HK-2 (cell line): ENCODE results near the gene USF1.
"Not testable (repeated sequence)": the region's sequence is repeated elsewhere in the genome, so short reads cannot be mapped to it uniquely, and the experiment has no call there.

Source experiments
- DNase-seq: peaks from one replicate; pipeline ENCODE4 v3.0.0-alpha.2; 2018; ENCODE audit not compliant: unreplicated experiment

Gene USF1

DNA sequence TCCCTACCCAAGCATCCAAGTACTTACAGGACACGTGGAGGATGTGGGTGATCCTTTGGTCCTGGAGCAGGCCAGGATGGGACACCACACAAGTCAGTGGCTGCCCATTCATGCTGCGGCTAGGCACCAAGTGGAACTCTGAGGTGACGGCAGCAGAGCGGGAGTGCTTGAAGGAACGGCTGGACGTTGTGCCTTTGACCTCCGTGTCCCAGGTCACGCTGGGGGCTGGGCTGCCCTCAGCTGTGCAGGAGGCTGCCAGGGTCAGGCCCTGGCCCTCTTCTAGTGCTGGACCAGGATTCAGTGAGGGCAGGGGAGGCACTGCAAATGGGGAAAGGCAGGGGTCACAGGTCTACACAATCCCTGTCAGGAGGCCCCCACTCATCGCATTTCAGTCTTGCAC is 31.6 kb upstream of the USF1 start:
- DNase-seq, result no peak

DNA sequence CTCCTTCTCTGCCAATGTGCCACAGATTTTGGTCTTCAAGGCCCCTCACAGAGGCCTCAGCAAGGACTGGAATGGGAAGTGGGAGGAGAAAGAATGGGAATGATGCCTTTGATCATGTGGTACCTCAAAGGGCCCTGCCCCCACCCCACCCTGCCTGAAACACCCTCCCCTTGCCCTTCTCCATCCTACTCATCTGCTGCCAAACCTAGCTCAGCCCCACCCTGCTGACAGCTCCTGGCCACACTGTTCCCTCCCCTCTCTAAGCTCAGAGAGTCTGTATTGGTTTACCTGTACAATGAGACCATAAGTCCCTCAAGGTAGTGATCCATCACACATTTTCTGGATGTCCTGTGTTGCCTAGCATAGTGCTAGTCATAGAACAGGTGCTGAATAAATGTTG is 30.6 kb upstream of the USF1 start:
- no peak for DNase-seq

DNA sequence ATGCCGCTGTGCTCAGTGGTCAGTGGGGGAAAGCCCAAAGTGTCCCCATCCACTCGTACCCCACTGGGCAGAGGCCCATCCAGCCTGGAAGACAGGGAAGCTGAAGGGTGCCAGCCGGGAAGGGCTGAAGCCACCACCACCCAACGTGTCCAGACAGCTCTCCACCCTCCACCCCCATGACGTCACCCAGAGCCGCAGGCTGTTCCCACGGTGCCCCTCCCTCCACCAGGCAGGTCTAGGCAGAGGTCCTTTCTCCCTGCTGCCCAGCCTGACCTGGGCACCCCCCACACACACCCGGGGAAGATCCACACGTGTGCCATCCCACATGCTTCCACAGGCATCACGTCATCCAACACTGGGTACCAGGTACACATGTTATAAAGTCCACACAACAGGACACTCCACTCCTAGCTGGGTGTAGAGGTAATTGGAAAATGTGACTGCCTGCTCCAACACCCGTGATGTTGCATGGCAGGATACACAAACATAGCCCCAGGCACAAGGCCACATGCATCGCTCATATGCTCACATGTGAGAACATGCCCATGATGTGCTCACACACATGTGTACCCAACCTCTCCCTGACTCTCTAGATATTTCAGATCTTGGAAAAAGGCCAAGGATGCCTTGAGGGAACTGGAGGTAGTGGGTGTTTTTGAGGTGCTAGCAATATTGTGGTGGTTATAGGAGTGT is 29.0 kb upstream of the USF1 start:
- DNase-seq, result no peak

DNA sequence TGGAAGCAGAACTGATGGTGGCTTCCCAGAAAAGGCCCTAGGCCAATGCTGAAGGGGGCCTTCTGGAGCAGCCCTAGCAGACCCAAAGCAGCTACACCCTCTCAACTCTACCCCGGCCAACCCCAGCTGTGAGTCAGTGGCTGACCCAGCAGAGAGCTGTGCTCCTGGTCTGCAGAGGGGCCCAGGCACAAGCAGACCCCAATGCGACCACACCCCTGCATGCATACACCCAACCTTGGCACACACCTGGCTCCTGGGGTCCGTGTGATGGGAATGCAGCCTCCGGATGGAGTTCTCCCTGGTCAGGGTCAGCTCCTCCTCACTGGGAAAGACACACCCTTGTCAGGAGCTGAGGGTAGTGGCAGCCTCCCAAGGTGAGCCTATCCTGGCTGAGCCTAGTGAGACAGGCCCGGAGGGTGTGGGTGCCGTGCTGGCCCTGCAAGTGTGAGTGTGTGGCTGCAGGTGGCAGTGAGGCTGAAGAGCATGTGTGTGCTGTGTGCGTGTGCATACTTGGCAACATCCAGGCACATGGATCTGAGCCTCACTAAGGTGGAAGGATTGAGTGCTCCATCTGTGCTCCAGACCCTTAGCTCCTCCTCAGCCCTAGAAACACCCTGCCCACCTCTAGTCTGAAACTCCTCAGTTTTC is 27.8 kb upstream of the USF1 start:
- DNase-seq, result no peak

DNA sequence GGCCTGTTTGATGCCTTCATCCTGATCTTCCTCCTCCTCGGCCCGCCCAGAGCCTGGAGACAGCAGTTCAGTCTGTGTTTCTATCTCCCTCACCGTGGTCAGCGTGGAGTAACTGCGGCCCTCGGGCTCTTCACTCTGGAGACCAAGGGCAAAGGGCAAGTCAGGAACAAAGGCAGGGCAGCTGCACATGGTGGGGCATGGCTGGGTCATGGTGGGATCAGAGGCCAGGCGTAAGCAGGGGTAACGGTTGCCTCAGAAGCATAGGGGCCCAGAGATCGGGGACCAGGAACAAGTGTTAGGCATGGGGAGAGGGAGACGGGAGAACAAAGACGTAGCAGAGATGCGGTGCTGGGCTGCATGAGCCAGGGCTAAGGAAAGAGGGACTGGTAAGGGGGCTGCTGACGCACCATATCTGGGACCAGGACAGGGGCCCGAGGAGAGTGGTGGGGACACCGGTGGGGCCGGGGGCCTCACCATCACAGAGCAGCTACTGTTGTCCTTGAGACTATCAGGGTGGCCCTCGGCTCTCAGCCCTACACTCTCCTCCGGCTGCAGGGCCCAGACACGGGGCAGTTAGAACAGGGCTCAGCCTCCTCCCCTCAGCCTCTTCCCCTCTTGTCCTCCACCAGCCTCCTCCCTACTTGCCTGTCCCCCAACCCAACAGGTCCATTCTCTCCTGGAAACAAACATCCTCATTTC is 27.1 kb upstream of the USF1 start:
- DNase-seq, result no peak

DNA sequence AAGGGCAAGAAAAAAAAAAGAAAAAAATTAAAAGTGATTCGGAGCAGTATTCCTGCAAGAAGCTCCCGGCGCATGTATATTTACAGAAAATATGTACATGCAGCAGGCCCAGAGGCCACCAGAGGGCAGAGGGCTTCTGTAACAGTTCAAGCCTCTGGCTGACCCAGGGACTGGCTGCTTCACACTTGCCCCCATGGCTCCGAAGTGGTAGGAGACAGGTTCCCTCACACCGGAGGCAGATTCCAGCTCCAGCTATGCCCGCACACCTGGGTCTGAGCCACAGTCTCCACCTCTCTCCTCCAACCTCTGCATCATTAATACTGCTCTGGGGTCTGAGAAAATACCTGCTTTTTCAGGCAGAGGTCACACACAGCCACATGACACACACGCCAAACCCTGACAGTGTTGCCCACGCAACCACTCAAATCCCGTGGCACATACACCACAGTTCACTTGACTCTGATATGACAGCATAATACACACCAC is 26.2 kb upstream of the USF1 start:
- DNase-seq, result peak; percentile 34

DNA sequence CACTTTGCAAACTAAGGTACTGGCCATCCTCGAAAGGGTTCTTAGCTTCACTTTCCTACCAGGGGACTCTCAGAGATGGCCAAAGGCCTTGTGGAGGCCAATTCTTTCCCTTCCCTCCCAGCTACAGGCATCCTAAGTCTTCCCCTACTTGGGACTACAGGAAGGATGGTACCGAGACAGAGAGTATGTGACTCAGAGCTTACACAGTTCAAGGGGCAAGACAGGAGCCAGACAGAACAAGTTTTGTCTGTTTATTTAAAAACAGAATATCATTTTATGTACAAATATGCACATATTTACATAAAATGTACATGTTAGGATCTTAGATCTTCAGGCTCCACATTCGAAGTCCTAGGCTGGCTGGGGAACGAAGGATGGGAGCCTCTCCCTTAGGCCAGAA is 25.0 kb upstream of the USF1 start:
- no peak for DNase-seq

DNA sequence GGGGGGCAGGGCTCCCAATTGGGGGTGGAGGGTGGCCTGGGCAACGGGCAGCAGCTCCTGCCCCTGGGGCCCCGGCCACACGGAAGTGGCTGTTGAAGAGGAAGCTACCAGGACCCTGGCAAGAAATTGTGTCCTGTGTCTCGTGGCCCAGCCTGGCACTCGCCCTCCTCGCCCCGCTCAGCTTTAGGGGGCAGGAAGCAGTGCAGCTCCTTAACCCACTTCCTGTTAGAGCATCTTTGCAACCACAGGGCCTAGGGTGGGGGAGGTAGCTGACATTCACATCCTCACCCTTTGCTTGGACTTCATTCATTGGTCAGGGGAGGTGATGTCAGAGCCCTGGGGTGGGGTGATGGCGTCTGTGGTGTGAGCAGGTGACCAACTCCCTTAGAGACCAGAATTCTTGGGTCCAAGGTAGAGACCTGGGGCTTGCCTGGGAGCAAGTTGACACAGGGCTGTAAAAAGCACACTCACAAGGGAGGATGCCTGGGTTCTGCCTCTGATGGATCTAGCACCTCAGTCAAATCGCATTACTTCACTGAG is 24.0 kb upstream of the USF1 start, which contains the start of gene ARHGAP30:
TSS of gene ARHGAP30 (minus strand) at position 161 of the 540 bp plus-strand sequence. CDS start 267 bp downstream, outside the sequence.
- no peak for DNase-seq

DNA sequence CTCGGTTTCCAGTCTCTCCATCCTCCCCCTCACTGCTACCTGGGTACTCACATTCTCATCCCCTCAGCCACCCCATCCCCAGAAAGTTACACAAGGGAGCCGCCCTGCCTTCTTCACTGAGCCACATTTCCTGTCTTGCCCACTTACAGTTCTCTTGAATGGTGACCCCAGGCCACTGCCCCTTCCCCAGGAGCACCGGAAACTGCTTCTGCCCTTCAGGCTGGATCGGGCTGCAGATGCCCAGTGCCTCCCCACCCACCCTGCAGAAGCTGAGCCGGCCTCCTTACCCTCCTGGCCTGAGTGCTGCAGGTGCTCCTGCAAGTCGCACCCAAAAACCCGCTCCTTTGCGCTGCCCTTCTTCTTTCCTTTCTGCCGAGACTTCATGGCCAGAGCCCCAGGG is 23.5 kb upstream of the USF1 start:
- no peak for DNase-seq

DNA sequence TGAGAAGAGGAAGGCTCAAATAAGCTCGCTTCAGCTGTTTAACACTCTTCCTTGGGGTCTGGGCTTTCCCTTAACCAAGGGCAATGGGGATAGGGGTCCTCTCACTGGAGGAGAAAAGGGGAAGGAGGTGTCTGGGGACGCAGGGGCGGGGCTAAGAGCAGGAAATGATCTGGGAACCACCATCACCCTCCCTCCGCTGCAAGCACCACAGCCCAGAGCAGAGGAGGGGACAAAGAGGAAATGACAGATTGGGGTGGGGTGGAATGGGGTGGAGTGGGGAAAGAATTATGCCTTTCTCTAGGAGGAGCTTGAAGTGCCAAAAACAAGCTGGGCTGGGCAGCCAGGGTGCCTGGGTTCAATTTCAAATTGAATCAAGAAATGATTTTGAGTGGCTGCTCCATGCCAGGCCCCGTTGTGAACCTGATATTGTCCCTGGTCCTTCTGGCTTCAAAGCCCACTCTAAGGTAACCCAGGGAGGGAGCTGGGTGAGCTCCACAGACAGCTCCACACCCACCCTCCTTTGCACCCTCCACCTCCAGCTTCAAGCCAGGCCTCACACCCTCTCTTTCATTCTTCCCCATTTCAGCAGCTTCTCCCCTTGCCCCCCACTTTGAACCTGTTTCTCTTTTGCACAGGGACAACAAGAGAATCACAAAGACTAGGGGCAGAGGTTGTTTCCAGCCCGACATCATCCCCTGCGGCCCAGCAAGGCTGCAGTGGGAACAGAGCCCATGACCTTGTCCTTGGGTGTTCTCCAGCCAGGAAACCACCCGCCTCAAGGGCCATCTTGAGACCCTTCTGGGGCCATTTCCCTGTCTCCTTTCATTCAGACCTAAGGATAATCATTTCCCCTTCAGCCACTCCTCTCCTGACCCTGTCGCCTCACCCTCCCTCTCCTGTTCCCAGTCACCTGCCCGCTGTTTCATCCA is 22.8 kb upstream of the USF1 start:
- no peak for DNase-seq

DNA sequence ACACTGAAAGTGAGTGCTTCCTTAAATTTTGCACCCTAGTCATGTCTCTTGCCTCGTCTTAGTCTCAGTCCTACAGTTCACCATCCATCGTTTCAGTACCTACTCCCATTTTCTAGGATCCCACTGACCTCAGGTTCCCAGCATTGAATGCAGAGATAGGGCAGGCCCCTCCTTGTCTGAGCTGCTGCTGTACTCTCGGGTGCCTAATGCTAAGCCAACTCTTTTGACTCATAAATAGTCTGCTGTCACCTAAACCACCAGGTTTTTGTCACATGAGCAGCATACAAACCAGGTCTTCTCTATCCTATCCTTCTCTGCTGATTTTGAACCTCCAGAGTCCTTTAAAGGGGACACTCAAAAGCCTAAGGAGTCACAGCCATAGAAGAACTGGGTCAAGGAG is 20.9 kb upstream of the USF1 start:
- DNase-seq, result no peak

DNA sequence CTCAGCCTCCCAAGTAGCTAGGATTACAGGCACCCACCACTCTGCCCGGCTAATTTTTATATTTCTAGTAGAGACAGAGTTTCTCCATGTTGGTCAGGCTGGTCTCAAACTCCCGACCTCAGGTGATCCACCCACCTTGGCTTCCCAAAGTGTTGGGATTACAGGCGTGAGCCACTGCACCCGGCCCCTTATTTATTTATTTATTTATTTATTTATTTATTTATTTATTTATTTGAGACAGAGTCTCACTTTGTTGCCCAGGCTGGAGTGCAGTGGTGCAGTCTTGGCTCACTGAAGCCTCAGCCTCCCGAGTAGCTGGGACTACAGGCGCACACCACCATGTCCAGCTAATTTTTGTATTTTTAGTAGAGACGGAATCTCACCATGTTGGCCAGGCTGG is 19.9 kb upstream of the USF1 start:
- DNase-seq, result not testable (repeated sequence)

DNA sequence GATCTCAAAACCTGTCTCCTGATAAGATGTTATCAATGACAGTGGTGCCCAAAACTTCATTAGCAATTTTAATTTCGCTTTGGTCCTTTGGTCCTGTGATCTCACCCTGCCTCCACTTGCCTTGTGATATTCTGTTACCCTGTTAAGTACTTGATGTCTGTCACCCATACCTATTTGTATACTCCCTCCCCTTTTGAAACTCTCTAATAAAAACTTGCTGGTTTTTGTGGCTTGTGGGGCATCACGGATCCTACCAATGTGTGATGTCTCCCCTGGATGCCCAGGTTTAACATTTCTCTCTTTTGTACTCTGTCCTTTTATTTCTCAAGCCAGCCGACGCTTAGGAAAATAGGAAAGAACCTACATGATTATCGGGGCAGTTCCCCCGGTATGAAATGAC is 18.2 kb upstream of the USF1 start:
- DNase-seq, result not testable (repeated sequence)

DNA sequence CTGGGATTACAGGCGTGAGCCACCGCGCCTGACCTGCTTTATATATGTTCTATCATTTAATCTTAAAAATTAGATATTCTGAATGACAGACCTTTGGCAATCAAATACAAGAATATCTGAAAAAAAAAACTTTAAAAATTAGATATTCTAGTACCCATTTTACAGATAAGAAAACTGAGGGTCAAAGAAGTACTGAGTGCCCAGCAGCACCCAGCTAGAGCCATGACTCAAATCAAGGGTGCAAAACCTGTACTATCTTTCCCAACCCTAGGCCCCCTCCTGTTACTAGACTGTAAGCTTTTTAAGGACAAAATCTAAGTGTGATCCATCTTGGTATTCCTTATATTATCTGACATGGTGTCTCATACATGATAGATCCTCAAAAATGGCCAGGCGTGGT is 15.6 kb upstream of the USF1 start:
- no peak for DNase-seq

DNA sequence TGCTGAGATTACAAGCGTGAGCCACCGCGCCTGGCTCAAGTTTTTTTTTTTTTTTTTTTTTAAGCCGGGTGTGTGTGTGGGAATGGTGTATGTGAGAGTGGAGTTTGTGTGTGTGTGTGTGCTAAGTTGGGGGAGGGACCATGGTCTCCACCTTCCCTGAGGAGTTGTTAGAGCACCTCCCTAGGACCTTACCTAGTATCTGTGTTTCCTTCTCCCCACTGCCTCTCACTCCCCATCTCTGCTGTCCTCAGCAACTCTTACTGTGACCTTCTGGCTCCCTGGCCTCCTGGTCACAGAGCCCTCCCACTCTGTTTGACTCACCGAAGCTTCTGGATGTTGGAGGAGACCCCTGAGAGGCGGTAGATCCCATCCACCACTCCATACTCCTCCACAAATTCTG is 13.5 kb upstream of the USF1 start:
- DNase-seq, result no peak

DNA sequence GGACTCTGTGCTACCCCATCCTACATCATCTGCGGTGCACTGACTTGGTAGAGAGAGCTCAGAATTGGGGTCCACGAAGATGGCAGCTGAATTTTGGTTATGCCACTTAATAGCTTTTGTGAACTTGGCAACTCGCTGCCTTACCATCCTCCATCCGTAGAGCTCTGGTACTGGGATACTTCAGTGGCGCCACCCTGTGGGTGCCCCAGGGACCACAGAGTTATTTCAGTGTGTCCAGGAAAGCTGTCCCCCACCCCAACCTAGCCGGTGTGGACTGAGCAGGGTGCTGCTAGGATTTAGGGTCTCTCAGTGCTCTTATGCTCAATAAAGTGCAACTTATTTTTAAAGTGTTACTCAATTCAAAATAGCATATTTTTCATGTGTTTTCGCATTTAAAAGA is 9.0 kb upstream of the USF1 start:
- no peak for DNase-seq

DNA sequence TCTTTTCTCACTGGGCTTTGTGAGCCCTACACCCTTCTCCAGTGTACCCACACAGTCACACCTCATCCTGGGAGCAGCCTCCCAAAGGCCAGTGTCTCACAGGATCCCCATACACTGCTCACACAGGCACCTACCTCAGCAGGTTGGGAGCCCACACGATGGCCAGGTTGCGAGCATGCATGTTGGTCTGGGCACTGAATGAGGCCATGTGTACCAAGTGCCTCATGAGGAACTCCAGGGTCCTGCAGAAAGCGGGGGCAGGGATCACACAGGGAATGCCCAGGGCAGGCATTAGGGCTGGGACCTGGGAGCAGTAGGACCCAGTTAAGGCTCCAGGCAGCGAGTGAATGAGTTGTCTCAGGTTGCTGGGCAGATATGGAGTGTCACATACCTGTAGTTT is 8.5 kb upstream of the USF1 start:
- no peak for DNase-seq

DNA sequence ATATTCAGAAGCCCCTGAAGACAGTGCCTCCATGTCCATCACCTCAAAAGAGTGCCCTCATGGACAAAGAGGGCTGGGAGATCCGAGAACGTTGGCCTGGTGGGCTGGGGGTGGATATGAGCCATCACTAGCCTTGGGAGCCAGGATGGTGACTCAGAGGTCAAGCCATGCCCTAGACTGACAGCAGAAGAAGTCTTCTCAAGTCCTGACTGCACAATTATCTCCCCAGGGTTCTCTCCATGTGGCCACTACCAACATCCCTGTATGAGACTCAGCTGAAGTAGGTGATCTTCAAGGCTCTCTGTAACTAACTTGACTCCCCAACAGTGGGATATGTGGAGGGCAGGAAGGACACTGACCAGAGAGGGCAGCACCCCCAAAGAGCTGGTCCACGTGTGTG is 7.1 kb upstream of the USF1 start:
- no peak for DNase-seq

DNA sequence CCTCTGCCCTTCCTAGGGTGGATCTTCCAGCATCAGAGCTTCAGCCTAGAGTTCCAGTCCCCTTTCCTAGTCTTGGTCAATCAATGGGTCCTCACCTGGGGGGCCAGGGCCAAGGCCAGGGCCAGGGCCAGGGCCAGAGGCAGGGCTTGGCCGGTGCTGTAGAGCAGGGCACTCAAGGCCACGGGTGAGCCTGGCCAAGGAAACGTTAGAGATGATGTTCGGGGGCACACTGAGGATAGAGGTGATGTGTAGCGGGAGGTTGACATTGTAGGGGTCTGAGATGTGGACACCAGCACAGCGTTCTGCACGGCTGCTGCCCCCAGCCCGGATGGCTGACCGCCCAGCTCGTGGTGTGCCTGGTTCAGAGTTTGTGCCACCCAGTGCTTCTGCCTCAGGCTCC is 5.4 kb upstream of the USF1 start:
- DNase-seq, result no peak

DNA sequence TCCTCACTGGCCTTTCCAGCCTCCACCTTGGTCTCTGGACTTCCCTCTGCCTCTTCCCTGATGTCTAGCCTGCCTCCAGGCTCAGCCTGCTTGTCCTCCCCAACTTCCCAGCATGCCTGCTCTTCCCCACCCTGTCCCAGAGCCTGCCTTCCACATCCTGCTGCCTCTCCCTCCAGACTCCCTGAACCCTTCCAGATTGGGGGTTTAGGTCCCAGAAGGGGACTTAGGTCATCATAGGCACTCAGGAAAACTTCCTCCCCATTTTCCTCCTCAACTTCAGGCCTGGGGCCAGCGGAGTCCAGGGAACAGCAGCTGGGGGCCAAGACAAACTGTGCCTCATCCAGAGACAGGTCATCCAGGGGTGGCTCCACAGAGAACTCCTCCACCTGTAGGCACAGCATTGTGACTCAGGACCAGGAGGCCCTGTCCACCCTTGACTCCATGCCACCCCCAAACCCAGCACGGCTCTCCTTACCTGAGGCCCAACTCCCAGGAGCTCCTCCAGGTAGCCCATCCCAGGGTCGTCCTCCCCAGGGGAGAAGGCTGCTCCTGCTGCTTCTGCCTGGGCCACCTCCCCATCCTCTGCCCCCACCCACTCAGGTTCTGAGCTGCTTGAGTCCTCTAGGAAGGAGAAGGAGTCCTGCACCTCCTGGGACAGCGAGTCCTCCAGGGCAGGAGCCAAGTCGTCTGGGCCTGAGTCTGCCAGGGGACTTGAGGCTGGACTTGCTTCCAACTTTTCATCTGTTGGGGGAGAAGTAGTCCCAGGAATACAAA is 3.4 kb upstream of the USF1 start:
- DNase-seq, result no peak
